Measurements from ENCODE around the gene PADI1.
A peak's percentile ranks its signal among the peaks of the same experiment; 100 is the strongest.

PADI1 gene

DNA sequence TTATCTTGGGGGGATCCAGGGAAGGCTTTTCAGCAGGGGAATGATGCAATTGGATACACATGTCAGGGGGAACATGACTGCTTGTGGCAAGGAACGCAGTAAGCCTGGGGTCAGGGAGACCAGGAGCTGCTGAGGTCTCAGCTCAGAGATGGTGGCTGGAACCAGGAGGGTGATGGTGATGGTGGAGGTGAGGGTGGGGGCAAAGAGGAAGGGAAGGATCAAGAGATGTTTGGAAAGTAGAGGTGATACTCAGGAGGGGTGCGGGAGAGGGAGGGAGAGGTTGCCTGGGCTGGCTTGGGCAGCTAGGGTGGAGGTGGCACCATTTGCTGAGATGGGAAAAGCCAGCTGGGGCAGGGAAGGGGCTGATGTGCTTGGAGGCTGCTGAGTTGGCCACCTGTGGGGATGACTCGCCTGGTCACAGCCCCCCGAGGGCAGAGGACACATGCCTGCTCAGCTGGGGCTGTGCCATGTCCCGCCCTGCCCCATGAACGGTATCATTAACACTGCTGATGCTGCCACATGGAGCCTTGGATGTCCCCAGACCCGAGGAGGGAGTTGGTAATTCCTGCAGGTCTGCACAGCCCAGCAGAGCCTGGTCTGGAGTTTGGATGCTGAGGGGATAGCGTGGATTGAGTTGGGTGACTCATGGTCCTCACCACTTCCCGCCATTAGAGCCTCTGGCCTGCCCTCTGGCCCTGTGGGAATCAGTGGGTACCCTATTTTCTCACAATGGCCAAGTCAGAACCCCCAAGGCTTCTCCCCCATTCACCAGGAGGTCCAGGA is 6.3 kb upstream of the PADI1 start (continued):
- TF ChIP-seq ZBTB49 (tag by site-specific recombination; IDR thresholded peaks at IDR 0.05; ENCODE audit: low read depth) (no peak), ZBTB11 (tag by site-specific recombination; conservative IDR thresholded peaks at IDR 0.05; ENCODE audit: low read depth) (no peak), ZNF155 (tag by site-specific recombination; IDR thresholded peaks at IDR 0.05) (no peak), ZNF629 (tag by site-specific recombination; IDR thresholded peaks at IDR 0.05) (no peak), HOXA7 (CRISPR knock-in tag; IDR thresholded peaks at IDR 0.05; ENCODE audit: borderline replicate concordance) (no peak), IKZF3 (tag by site-specific recombination; IDR thresholded peaks at IDR 0.05) (no peak), ZNF558 (tag by site-specific recombination; IDR thresholded peaks at IDR 0.05) (no peak), MYNN (tag by site-specific recombination; IDR thresholded peaks at IDR 0.05; ENCODE audit: borderline replicate concordance) (no peak), ZBTB21 (tag by site-specific recombination; IDR thresholded peaks at IDR 0.05) (no peak)
- TF ChIP-seq, protein P1, sequence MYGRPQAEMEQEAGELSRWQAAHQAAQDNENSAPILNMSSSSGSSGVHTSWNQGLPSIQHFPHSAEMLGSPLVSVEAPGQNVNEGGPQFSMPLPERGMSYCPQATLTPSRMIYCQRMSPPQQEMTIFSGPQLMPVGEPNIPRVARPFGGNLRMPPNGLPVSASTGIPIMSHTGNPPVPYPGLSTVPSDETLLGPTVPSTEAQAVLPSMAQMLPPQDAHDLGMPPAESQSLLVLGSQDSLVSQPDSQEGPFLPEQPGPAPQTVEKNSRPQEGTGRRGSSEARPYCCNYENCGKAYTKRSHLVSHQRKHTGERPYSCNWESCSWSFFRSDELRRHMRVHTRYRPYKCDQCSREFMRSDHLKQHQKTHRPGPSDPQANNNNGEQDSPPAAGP (tag by site-specific recombination; IDR thresholded peaks at IDR 0.05): no peak
- TF ChIP-seq, protein P2, sequence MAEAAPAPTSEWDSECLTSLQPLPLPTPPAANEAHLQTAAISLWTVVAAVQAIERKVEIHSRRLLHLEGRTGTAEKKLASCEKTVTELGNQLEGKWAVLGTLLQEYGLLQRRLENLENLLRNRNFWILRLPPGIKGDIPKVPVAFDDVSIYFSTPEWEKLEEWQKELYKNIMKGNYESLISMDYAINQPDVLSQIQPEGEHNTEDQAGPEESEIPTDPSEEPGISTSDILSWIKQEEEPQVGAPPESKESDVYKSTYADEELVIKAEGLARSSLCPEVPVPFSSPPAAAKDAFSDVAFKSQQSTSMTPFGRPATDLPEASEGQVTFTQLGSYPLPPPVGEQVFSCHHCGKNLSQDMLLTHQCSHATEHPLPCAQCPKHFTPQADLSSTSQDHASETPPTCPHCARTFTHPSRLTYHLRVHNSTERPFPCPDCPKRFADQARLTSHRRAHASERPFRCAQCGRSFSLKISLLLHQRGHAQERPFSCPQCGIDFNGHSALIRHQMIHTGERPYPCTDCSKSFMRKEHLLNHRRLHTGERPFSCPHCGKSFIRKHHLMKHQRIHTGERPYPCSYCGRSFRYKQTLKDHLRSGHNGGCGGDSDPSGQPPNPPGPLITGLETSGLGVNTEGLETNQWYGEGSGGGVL (tag by site-specific recombination; IDR thresholded peaks at IDR 0.05): peak; percentile 25; the same call in 1 of the 2 replicates

DNA sequence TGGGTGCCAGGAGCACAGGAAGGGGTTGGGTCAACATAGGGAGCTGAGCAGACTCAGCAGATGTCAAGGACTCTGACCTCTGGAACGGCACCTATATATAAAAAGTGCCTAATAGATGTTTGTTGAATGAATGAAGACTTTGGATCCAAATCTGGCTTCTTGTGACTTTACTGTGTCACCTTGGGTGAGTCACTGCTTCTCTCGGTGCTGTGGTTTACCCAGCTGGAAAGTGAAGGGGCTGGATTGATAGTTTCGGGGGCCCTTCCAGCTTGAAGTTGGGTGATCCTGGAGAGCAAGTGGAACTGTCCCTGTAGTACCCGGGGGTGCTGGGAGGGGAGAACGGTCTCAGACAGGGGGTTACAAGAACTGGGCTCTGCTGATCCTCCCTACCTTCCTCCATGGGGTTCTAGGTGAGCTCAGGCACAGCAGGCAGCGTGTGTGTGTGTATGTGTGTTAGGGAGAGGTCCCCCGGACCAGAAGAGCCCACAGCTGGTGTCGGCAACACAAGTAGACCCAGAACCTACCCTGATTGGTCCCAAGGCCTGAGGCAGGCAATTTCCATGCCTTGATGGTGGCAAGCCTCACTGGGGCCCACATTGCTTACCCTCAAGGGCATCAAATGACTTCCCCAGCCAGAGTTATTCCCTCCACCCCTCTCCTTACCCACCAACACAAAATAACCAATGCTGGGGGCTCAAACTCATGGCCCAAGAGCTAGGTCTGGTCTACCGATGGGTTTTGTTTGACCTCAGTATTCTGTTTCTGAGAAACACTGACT is 5.5 kb upstream of the PADI1 start:
- Histone ChIP-seq H3K9me3 (ENCODE audit: control insufficient read depth, insufficient read depth, low read depth, low read length) (no peaks in the 10 kb centered on the region), H3K27ac (ENCODE audit: extremely low read depth, low read depth, low read length) (no peak overlapping the region), H3K4me3 (ENCODE audit: low read depth, low read length) (no peak overlapping the region), H3K4me1 (ENCODE audit: control insufficient read depth, insufficient read depth, low read length) (no peaks in the 10 kb centered on the region), H3K36me3 (ENCODE audit: control insufficient read depth in 2 of 2, insufficient read depth in 1 of 2, low read length in 2 of 2) (no peaks in the 10 kb centered on the region)
- POLR2A ChIA-PET: interaction anchor here (0.6 kb wide), 1 partner anchor 252 kb away, joined by 3 read pairs; no protein-coding TSS in a partner anchor
- TF ChIP-seq ZNF692 (tag by site-specific recombination; IDR thresholded peaks at IDR 0.05) (peak; percentile 54; the same call in 1 of the 2 replicates), EGR2 (tag by site-specific recombination; IDR thresholded peaks at IDR 0.05; ENCODE audit: low read depth) (no peak)
- CTCF ChIA-PET: interaction anchor here (1.2 kb wide), 1 partner anchor 73 kb away, joined by 4 read pairs; no protein-coding TSS in a partner anchor

Measured in HEK293 (cell line).